SU-DHL-6 (cell line): ENCODE results near the gene AXIN2.

Experiments used
- H2AFZ ChIP-seq: fragments of 200-600 bp; sonication (generic); 2 replicates; pipeline ENCODE4 v1.6.1; 2014; ENCODE audit warnings: low read depth, mild to moderate bottlenecking, moderate library complexity, mixed read lengths, antibody characterized with exemption, low read length; ENCODE audit not compliant: severe bottlenecking
- H3F3A ChIP-seq: fragments of 200-600 bp; shearing (Covaris generic); 2 replicates; pipeline ENCODE4 v1.6.0; 2016; ENCODE audit warnings: antibody characterized with exemption, mild to moderate bottlenecking; ENCODE audit not compliant: insufficient read depth
- H3K27ac ChIP-seq: fragments of 200-600 bp; sonication (generic); 2 replicates; pipeline ENCODE4 v1.5.1; 2016; ENCODE audit warnings: low read depth, mild to moderate bottlenecking, low read length, moderate library complexity, mixed read lengths
- H3K27me3 ChIP-seq: fragments of 200-600 bp; sonication (generic), shearing (Covaris generic); 2 replicates; pipeline ENCODE4 v1.6.0; 2014; ENCODE audit warnings: mild to moderate bottlenecking, low read length
- H3K36me3 ChIP-seq: fragments of 200-600 bp; sonication (generic); 2 replicates; pipeline ENCODE4 v1.6.1; 2014; ENCODE audit warnings: mild to moderate bottlenecking, low read length, mixed read lengths
- H3K4me2 ChIP-seq: fragments of 300-600, 200-600 bp; shearing (Covaris generic), sonication (generic); 2 replicates; pipeline ENCODE4 v1.6.0; 2014; ENCODE audit warnings: low read length, low read depth, mild to moderate bottlenecking; ENCODE audit not compliant: poor library complexity, severe bottlenecking
- H3K4me3 ChIP-seq: fragments of 200-600 bp; sonication (generic); 2 replicates; pipeline ENCODE4 v1.5.1; 2014; ENCODE audit warnings: antibody characterized with exemption, low read length, mild to moderate bottlenecking, mixed read lengths; ENCODE audit not compliant: insufficient read depth, poor library complexity, severe bottlenecking
- H3K79me2 ChIP-seq: fragments of 200-600 bp; sonication (generic); 2 replicates; pipeline ENCODE4 v1.6.1; 2014; ENCODE audit warnings: mild to moderate bottlenecking, low read length, moderate library complexity; ENCODE audit not compliant: insufficient read depth
- H3K9ac ChIP-seq: fragments of 200-600 bp; sonication (generic); 2 replicates; pipeline ENCODE4 v1.7.0; 2014; ENCODE audit warnings: mild to moderate bottlenecking, low read length
- H3K9me2 ChIP-seq: fragments of 200-600 bp; sonication (generic); replicated peaks from 2 replicates; pipeline ENCODE4 v1.6.1; 2014; ENCODE audit warnings: low read length; ENCODE audit not compliant: insufficient read depth
- H3K9me3 ChIP-seq: fragments of 200-600 bp; sonication (generic); 2 replicates; pipeline ENCODE4 v1.6.1; 2014; ENCODE audit warnings: low read length, mixed read lengths; ENCODE audit not compliant: insufficient read depth
- H4K20me1 ChIP-seq: fragments of 200-600 bp; sonication (generic); 2 replicates; pipeline ENCODE4 v1.6.1; 2014; ENCODE audit warnings: low read depth, mild to moderate bottlenecking, antibody characterized with exemption, low read length, moderate library complexity, mixed read lengths
- EZH2phosphoT487 ChIP-seq: fragments of 200-600 bp; sonication (generic), shearing (Covaris generic); conservative IDR thresholded peaks from 2 replicates; pipeline ENCODE4 v1.6.1; 2018; ENCODE audit warnings: mild to moderate bottlenecking, antibody characterized with exemption, low read length, moderate library complexity, mixed read lengths
- TF ChIP-seq, protein P1 (sequence below): fragments of 200-600 bp; sonication (generic); IDR thresholded peaks from one replicate; pipeline ENCODE4 v1.5.1; 2017; ENCODE audit warnings: antibody characterized with exemption, mild to moderate bottlenecking, low read length, moderate library complexity; ENCODE audit not compliant: insufficient read depth, poor library complexity, severe bottlenecking

AXIN2 gene

DNA sequence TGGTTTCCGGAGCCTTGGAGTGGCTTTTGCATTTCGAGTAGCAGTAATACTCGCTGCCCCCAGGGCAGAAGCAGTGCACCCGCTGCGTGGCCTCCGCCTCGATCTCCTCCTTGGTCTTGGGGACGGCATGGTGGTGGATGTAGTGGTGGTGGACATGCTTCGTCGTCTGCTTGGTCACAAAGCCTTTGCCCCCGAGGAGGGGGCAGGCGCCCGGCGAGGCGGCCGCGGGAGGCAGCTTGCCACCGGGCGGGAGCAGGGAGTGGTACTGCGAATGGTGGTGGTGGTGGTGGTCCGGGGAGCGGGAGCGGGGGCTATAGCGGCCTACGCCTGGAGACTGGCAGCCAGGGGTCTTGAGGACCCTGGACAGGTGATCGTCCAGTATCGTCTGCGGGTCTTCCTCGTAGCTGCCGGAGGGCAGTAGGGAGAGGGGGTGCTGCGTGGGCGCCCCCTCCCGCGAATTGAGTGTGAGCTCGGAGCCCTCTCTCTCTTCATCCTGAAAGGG lies 24.1 kb downstream of the AXIN2 start:
- Histone ChIP-seq H3F3A (no peaks in the 10 kb centered on the region), H3K79me2 (no peaks in the 10 kb centered on the region), H3K4me2 (no peak overlapping the region)

GRCh38 chr17:65536573-65537342 lies 24.7 kb downstream of the AXIN2 start:
- no peaks in the 10 kb centered on the region for H3K36me3 ChIP-seq

More for the DNA sequence above, 24.1 kb downstream of the AXIN2 start:
- H2AFZ ChIP-seq = no peak overlapping the region
- no peaks in the 10 kb centered on the region for H3K36me3 ChIP-seq
- H3K4me3 ChIP-seq = no peak overlapping the region
- TF ChIP-seq EZH2phosphoT487 = no peak
- TF ChIP-seq, protein P1, sequence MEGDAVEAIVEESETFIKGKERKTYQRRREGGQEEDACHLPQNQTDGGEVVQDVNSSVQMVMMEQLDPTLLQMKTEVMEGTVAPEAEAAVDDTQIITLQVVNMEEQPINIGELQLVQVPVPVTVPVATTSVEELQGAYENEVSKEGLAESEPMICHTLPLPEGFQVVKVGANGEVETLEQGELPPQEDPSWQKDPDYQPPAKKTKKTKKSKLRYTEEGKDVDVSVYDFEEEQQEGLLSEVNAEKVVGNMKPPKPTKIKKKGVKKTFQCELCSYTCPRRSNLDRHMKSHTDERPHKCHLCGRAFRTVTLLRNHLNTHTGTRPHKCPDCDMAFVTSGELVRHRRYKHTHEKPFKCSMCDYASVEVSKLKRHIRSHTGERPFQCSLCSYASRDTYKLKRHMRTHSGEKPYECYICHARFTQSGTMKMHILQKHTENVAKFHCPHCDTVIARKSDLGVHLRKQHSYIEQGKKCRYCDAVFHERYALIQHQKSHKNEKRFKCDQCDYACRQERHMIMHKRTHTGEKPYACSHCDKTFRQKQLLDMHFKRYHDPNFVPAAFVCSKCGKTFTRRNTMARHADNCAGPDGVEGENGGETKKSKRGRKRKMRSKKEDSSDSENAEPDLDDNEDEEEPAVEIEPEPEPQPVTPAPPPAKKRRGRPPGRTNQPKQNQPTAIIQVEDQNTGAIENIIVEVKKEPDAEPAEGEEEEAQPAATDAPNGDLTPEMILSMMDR = no peak
- no peaks in the 10 kb centered on the region for H3K27me3 ChIP-seq
- no peak overlapping the region for H3K9ac ChIP-seq
- no peaks in the 10 kb centered on the region for H3K9me2 ChIP-seq
- H4K20me1 ChIP-seq = no peaks in the 10 kb centered on the region
- no peaks in the 10 kb centered on the region for H3K9me3 ChIP-seq
- H3K27ac ChIP-seq = no peak overlapping the region

GRCh38 chr17:65535777-65536572 lies 25.5 kb downstream of the AXIN2 start:
- Histone ChIP-seq H3K9me2 (no peaks in the 10 kb centered on the region), H3K4me2 (no peak overlapping the region), H3K27me3 (no peaks in the 10 kb centered on the region), H3K27ac (no peak overlapping the region), H3K4me3 (no peak overlapping the region), H3K36me3 (no peaks in the 10 kb centered on the region), H3K9ac (no peak overlapping the region), H3K9me3 (no peaks in the 10 kb centered on the region), H3F3A (no peaks in the 10 kb centered on the region), H2AFZ (no peak overlapping the region), H3K79me2 (no peaks in the 10 kb centered on the region), H4K20me1 (no peaks in the 10 kb centered on the region)
- TF ChIP-seq EZH2phosphoT487 = no peak
- TF ChIP-seq, protein P1 = no peak

More at GRCh38 chr17:65536573-65537342, 24.7 kb downstream of the AXIN2 start:
- no peaks in the 10 kb centered on the region for H3K79me2 ChIP-seq
- no peaks in the 10 kb centered on the region for H3F3A ChIP-seq
- no peak for TF ChIP-seq EZH2phosphoT487
- TF ChIP-seq, protein P1 = no peak
- no peaks in the 10 kb centered on the region for H3K9me2 ChIP-seq
- no peaks in the 10 kb centered on the region for H3K27me3 ChIP-seq
- H2AFZ ChIP-seq = no peak overlapping the region
- H3K27ac ChIP-seq = no peak overlapping the region
- H3K9ac ChIP-seq = no peak overlapping the region
- no peak overlapping the region for H3K4me3 ChIP-seq
- no peak overlapping the region for H3K4me2 ChIP-seq
- H3K9me3 ChIP-seq = no peaks in the 10 kb centered on the region
- no peaks in the 10 kb centered on the region for H4K20me1 ChIP-seq
